NCI-H1092 (cell line): ENCODE data around the gene KIAA1191.
"Not testable (repeated sequence)": the region's sequence is repeated elsewhere in the genome, so short reads cannot be mapped to it uniquely, and the experiment has no call there.

Experiments used
- DNase-seq: peaks from one replicate; lab custom pipeline; 2025; lab: John Stamatoyannopoulos, UW

KIAA1191 gene

GRCh38 chr5:176317534-176318374, 43.8 kb downstream of the KIAA1191 start:
- no peak for DNase-seq

DNA sequence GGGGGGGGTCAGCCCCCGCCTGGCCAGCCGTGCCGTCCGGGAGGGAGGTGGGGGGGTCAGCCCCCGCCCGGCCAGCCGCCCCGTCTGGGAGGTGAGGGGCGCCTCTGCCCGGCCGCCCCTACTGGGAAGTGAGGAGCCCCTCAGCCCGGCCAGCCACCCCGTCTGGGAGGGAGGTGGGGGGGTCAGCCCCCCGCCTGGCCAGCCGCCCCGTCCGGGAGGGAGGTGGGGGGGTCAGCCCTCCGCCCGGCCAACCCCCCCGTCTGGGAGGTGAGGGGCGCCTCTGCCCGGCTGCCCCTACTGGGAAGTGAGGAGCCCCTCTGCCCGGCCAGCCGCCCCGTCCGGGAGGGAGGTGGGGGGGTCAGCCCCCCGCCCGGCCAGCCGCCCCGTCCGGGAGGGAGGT, 56.2 kb downstream of the KIAA1191 start:
- DNase-seq, result not testable (repeated sequence)
